Measurements from ENCODE around the gene FIBCD1. TPM values are rescaled to one million over a fixed set of nuclear protein-coding genes. Genes with fewer than 3 reads are reported as not detected.

The FIBCD1 gene
- total and polyA plus RNA-seq, 2 of the 8 experiments (the other 6 are each of a cell fraction or from before 2014, with no cell fraction given), result 6.1 to 8.8 TPM

- H2AFZ ChIP-seq (ENCODE audit: low read length), result no peak overlapping the region
- no peaks in the 10 kb centered on the region for H3K4me1 ChIP-seq (replicated peaks in 1 of 4; ENCODE audit: control insufficient read depth in 3 of 4, insufficient read depth in 4 of 4, low read length in 3 of 4)
- no peak overlapping the region for H2BK120ac ChIP-seq (replicated peaks; ENCODE audit: low read depth, low read length)
- H2BK5ac ChIP-seq (ENCODE audit: low read depth, low read length), result no peak overlapping the region
- ChIA-PET CTCF (ENCODE audit: partially characterized antibody) (interaction anchor here (1.0 to 5.6 kb wide), 7 partner anchors 10 to 178 kb away, joined by 3 to 29 read pairs (median 5); no protein-coding TSS in a partner anchor), POLR2A (ENCODE audit: partially characterized antibody) (no interaction called here)
- no peak overlapping the region for H3K27ac ChIP-seq (ENCODE audit: low read depth, low read length)
- WGBS, 2 experiments (ENCODE audit: extremely low coverage in 1 of 2, insufficient coverage in 1 of 2, insufficient read length in 1 of 2, insufficient replicate concordance in 2 of 2, low coverage in 1 of 2, low lambda C conversion rate in 2 of 2, missing lambda C conversion rate in 1 of 2), result 97% methylated on average over 22 of the region's 25 CpGs; no CpG with 5 or more reads in 1 of the 2 experiments
- TF ChIP-seq POU5F1 (IDR thresholded peaks at IDR 0.05; ENCODE audit: low read depth, low read length), result no peak
- TF ChIP-seq KDM4A (IDR thresholded peaks at IDR 0.05; ENCODE audit: low read depth, low read length, severe bottlenecking), result no peak
- TF ChIP-seq TAF7 (optimal IDR thresholded peaks at IDR 0.05; ENCODE audit: borderline replicate concordance, low read depth, low read length), result no peak
- TF ChIP-seq ZNF274 (IDR thresholded peaks at IDR 0.05; ENCODE audit: borderline replicate concordance, extremely low read depth, low read length), result no peak
- no peak for TF ChIP-seq USF2 (IDR thresholded peaks at IDR 0.05; ENCODE audit: low read length)
- TF ChIP-seq SP1 (IDR thresholded peaks at IDR 0.05; ENCODE audit: low read depth, low read length), result no peak
- no peak for TF ChIP-seq CEBPB (IDR thresholded peaks at IDR 0.05; ENCODE audit: low read depth, low read length)
- TF ChIP-seq E2F6 (IDR thresholded peaks at IDR 0.05), result no peak
- no peak for TF ChIP-seq SP4 (IDR thresholded peaks at IDR 0.05; ENCODE audit: low read length)
- no peak for TF ChIP-seq ATF3 (IDR thresholded peaks at IDR 0.05; ENCODE audit: insufficient read depth, low read depth, low read length)
- TF ChIP-seq BACH1 (IDR thresholded peaks at IDR 0.05; ENCODE audit: low read length), result no peak
- no peak for TF ChIP-seq SP2 (IDR thresholded peaks at IDR 0.05; ENCODE audit: low read length)
- no peak for TF ChIP-seq PHF8 (conservative IDR thresholded peaks at IDR 0.05; ENCODE audit: low read depth, low read length)
- 0 out of 2 replicates have a peak, but pooled peaks cover 3% of the 10 kb centered on the region for H3K79me1 ChIP-seq (ENCODE audit: low read depth, low read length)
- H3K79me2 ChIP-seq (ENCODE audit: control insufficient read depth in 1 of 2, insufficient read depth in 2 of 2, low read length in 2 of 2), result no peaks in the 10 kb centered on the region
- H3K9me3 ChIP-seq (ENCODE audit: insufficient read depth in 2 of 2, low read depth in 1 of 2, low read length in 1 of 2), result no peaks in the 10 kb centered on the region
- H3K23ac ChIP-seq (ENCODE audit: insufficient read length), result no peak overlapping the region
- no peak overlapping the region for H3K14ac ChIP-seq (ENCODE audit: insufficient read length)
- no peak overlapping the region for H3K18ac ChIP-seq (ENCODE audit: extremely low read depth, low read length)
- no peak overlapping the region for H2BK12ac ChIP-seq (ENCODE audit: low read depth, low read length)
- no peak overlapping the region for H3K4me2 ChIP-seq (ENCODE audit: insufficient read depth in 1 of 2, low read depth in 2 of 2, low read length in 2 of 2)
- no peak for FAIRE-seq
- H4K8ac ChIP-seq (ENCODE audit: extremely low read depth, insufficient read depth, low read length), result no peak overlapping the region
- peaks cover 39 to 86% (median 73%) of the 10 kb centered on the region in 4 experiments for H3K36me3 ChIP-seq (ENCODE audit: control insufficient read depth in 2 of 4, insufficient read depth in 4 of 4, low read length in 3 of 4)
- no peak overlapping the region for H3K4me3 ChIP-seq (ENCODE audit: extremely low read depth in 1 of 4, insufficient read depth in 2 of 4, low read depth in 3 of 4, low read length in 4 of 4)
- no peak overlapping the region for H3K4ac ChIP-seq (replicated peaks; ENCODE audit: insufficient read length, low read depth, low read length)
- no peak overlapping the region for H2BK15ac ChIP-seq (ENCODE audit: low read length)
- H2AK5ac ChIP-seq (ENCODE audit: low read depth, low read length), result no peak overlapping the region
- no peaks in the 10 kb centered on the region for H3K27me3 ChIP-seq (replicated peaks in 1 of 4; ENCODE audit: control insufficient read depth in 3 of 4, extremely low read depth in 1 of 4, insufficient read depth in 3 of 4, low read length in 3 of 4)
- peaks cover 0 to 10% of the 10 kb centered on the region in 2 experiments for H4K20me1 ChIP-seq (replicated peaks in 1 of 2; ENCODE audit: control insufficient read depth in 1 of 2, insufficient read depth in 2 of 2, low read length in 2 of 2)
- DNase-seq (ENCODE audit: low read depth in 1 of 2, low spot score in 2 of 2), result no peak
- no peak overlapping the region for H3K9ac ChIP-seq (replicated peaks in 1 of 4; ENCODE audit: extremely low read depth in 1 of 4, low read depth in 3 of 4, low read length in 3 of 4)
- H4K5ac ChIP-seq (ENCODE audit: insufficient read length, low read depth, low read length), result no peak overlapping the region
- H3K23me2 ChIP-seq (ENCODE audit: low read depth, low read length), result no peaks in the 10 kb centered on the region
- H4K91ac ChIP-seq (replicated peaks; ENCODE audit: insufficient read length, low read length), result no peak overlapping the region
- no peak overlapping the region for H2BK20ac ChIP-seq (ENCODE audit: low read length)
- no peak overlapping the region for H3K56ac ChIP-seq (replicated peaks; ENCODE audit: insufficient read length, low read depth, low read length)
Observed at GRCh38 chr9:130884111-130884531, 54.9 kb downstream of the FIBCD1 start.
